GM12874 (cell line): ENCODE measurements around the gene ADAT3.

Source experiments
- CTCF ChIP-seq: IDR thresholded peaks from 2 replicates; pipeline ENCODE4 v1.5.1; 2011; ENCODE audit warnings: low read depth, mild to moderate bottlenecking, control low read depth, low read length, moderate library complexity; ENCODE audit not compliant: insufficient read depth

Gene ADAT3

GRCh38 chr19:1935484-1936208, 30.4 kb downstream of the ADAT3 start:
- no peak for TF ChIP-seq CTCF

DNA sequence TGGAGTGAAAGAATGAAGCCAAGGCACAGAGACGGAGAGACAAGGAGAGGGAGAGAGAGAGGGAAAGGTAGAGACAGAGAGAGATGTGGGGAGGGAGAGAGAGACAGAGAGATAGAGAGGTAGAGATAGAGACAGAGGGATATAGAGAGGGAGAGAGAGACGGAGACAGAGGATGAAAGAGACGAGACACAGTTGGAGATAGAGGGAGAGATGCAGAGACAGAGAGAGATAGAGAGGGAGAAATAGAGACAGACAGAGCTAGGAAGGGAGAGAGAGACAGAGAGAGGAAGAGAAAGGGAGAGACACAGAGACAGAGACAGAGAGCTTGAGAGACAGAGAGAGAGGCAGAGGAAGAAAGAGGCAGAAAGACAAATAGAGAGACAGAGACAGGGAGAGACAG, 31.2 kb downstream of the ADAT3 start:
- no peak for TF ChIP-seq CTCF

DNA sequence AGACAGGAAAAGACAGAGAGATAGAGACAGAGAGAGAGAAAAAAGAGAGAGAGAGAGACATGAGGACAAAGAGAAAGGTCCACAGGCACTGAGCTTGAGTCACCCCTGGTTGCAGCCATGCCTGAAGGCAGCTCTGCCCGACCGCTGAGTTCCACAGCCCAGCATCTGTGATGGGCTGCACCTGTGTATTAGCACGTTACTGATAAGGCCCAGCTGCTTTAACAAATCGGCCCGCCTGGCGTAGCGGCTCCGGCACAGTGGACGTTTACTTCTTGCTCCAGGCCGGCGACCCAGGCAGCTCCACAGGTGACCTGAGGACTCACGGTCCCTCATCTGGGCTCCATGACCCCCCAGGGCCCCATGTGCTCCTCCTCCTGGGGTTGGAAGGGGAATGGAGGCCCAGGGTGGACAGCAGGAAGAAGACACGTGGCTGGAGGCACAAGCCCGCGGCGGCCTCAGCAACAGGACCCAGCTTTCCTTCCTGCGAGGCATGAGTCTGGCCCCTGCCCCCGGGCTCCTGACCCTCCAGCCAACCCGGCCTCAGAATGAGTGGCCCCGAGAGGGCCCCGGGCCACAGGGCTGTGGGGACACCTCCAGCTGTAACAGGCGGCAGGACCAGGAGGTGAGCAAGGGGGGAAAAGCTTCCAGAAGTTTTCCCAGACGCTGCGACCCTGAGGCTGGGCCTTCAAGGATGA, 31.9 kb downstream of the ADAT3 start:
- TF ChIP-seq CTCF, result no peak

GRCh38 chr19:1938071-1938470, 32.9 kb downstream of the ADAT3 start:
- no peak for TF ChIP-seq CTCF

DNA sequence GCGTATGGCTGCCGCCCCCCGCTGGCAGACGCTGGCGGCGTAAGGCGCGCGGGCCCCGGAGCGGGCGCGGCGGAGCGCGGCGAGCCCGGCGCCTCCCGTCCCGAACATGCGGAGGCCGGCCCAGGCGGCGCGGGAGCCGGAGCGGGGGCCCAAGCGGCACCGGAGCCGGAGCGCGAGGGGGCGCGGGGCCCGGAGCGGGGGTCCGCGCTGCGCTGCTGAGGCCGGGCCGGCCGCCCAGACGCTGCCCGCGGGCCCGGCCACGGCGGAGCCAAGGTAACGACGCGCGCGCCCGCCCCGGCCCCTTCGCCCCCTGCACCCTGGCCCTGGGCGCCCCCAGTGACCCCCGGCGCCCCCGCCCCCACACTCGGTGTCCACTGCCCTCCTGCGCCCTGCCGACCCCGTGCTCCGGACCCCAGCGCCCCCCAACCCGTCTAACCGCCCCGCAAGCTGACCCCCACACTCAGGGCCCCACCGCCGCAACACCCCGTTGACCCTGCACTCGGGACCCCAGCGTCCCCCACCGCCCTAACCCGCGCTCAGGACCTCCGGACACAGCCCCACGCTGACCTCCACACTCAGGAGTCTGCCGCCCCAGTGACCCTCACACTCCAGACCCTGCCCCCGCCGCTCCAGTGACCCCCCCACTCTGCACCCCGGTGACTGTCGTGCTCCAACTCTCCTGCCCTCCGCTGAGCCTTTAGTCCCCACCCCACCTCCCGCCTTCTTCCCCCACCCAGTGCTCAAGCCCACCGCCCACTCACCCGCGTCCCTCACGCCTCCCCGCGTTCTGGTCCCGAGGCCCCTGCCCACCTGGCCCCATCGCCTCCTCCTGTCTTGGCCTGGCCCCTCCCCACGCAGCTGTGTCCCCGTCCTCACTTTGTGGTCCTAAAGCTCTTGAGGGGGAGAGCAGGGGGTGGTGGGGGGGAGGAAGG, 36.2 kb downstream of the ADAT3 start, which contains the start of gene CSNK1G2:
Gene CSNK1G2 (plus strand): TSS at position 27 of the 932 bp plus-strand sequence. CDS start 28,601 bp downstream, outside the sequence.
- 0 out of 2 replicates have a peak, but pooled peaks have one; percentile 17 for TF ChIP-seq CTCF

DNA sequence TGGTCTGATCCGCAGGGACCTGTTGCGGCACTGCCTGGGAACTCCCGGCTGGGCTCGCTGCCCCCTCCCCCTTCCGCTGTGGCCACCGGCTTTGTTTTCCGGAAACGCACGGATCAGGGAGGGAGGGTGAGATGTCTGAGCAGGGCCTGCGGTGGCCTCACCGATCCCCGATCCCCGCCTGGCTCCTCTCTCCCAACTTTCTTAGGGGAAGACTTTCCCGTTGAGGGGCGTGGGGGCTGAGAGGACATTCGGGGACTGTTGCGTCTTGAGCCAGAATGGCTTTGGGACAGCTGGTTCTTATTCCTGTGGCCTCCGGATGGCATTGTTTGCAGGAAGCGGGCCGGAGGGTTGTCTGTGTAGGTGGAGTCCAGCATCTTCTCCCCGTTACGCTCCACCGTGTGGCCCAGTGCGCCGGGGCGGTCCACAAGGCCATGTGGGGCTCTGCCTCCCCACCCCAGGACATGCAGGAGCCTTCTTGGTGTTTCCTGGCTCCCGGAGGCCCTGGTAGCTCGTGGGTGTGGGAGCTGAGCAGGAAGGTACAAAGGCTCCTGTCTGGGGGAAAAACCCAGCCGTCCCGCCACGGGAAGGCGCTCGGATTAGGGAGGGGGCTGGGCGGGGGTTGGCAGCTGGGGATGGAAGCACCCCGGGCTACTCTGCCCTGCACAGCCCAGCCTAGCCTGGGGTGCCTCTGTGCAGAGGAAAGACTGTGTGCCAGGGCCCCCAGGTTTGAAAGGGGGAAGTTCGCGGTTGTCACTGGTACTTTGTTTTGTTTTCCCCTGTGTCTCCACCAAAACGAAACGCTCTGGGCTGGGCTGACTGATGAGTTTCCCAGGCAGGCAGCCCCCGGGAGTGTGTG, 37.1 kb downstream of the ADAT3 start:
- no peak for TF ChIP-seq CTCF
